Bronchial smooth muscle cell (primary cell): ENCODE data around the gene MDN1. TPM values are rescaled to one million over a fixed set of nuclear protein-coding genes. Genes with fewer than 3 reads are reported as not detected.

Experiments
- total RNA-seq: library from RNA; depleted of rRNA; stranded (reverse); fragments of >200 nt; gene quantifications from 2 replicates; pipeline ENCODE4 v1.2.1, GENCODE V29; 2014

Gene MDN1, protein sequence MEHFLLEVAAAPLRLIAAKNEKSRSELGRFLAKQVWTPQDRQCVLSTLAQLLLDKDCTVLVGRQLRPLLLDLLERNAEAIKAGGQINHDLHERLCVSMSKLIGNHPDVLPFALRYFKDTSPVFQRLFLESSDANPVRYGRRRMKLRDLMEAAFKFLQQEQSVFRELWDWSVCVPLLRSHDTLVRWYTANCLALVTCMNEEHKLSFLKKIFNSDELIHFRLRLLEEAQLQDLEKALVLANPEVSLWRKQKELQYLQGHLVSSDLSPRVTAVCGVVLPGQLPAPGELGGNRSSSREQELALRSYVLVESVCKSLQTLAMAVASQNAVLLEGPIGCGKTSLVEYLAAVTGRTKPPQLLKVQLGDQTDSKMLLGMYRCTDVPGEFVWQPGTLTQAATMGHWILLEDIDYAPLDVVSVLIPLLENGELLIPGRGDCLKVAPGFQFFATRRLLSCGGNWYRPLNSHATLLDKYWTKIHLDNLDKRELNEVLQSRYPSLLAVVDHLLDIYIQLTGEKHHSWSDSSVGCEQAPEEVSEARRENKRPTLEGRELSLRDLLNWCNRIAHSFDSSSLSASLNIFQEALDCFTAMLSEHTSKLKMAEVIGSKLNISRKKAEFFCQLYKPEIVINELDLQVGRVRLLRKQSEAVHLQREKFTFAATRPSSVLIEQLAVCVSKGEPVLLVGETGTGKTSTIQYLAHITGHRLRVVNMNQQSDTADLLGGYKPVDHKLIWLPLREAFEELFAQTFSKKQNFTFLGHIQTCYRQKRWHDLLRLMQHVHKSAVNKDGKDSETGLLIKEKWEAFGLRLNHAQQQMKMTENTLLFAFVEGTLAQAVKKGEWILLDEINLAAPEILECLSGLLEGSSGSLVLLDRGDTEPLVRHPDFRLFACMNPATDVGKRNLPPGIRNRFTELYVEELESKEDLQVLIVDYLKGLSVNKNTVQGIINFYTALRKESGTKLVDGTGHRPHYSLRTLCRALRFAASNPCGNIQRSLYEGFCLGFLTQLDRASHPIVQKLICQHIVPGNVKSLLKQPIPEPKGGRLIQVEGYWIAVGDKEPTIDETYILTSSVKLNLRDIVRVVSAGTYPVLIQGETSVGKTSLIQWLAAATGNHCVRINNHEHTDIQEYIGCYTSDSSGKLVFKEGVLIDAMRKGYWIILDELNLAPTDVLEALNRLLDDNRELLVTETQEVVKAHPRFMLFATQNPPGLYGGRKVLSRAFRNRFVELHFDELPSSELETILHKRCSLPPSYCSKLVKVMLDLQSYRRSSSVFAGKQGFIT (N-terminal part only)
- total RNA-seq: 14.2 and 17.0 TPM in 2 replicates

GRCh38 chr6:89819336-89820130, at the start of gene MDN1:
MDN1 (minus strand) TSS chr6:89819794; CDS start chr6:89819607, 187 bp downstream.

DNA sequence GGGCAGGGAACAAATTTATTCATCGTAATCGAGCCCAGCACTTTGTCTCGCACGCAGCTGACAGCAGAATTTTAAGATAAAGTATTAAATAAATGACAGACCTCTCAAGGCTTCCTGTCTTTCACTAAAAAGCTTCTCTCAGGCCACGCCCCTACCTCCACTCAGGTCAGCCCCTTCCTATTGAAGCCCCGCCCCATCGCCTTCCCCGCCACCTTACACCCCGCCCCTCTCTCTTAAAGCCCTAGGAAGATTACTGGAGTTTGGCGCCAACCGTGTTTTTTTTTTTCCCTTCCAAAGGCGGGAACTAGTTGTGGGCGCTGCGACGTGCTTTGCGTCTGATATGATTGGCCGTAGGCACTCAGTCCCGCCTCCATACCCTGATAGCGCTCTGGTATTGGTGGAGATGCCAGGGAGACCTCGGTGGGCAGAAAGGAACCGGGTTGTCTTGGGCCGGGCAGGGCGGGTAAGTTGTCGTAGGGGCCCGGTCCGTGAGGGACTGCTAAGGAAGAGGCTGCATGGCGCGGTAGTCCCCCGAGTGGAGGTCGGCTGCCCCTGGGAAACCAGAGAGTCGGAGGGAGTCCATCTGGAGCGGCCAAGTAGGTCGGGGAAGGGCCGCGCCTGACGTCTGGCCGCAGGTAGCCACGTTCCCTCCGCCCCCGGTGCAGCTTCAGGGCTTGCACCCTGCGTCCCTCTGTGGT, 10.0 kb upstream of the MDN1 start, which contains the start of gene CASP8AP2:
Gene CASP8AP2 (plus strand): TSS at position 409 of the 698 bp plus-strand sequence.

DNA sequence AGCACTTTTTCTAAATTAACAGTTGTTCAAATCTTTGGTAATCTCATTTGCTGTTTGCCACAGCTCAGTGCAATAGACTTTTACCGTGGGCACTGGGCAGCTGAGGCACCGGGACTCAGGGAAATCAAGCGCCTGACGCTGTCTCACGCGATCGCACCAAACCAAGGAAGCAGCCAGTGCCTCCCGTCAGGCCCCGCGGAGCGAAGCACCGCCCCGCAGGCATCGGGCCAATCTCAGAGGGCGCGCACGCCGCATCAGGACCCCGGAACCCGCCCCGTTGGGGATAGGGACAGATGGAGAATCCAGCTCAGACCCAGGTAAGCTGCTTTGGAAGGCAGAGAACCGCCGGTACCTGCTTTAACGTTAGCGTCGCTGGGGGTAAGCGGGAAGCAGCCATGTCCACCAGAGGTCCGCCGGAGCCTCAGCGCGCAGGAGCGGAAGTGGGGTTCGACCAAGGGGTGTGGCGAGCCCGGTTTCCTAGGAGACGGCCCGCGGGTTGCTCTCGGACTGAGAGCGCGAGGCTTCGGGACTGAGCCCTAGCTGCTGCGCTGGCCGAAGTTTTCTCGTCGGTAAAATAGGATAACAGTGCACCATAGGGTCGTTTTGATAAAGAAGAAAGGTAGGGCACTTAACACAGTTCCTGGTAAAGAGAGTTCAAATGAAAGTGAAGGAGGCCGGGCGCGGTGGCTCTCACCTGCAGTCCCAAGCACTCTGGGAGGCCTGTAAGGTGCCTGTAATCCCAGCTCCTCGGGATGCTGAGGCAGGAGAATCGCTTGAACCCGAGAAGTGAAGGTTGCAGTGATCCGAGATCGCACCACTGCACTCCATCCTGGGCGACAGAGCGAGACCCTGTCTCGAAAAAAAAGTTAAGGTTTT, 181.0 kb downstream of the MDN1 start, which contains the start of gene LYRM2:
Gene LYRM2 (minus strand): TSS at position 428 of the 876 bp plus-strand sequence. CDS start 31 bp downstream, at position 397.

Other genes with a start within 250 kb of the MDN1 start
- gene LYRM2, start 181.0 kb downstream of the MDN1 start, total RNA-seq: 9.7 and 17.0 TPM in 2 replicates
- gene CASP8AP2, start 10.1 kb upstream of the MDN1 start, total RNA-seq: 9.1 and 10.0 TPM in 2 replicates
- gene GJA10, start 74.7 kb upstream of the MDN1 start, total RNA-seq: not detected in 2 replicates